ENCODE results near the gene ZFP91.

The ZFP91 gene

DNA sequence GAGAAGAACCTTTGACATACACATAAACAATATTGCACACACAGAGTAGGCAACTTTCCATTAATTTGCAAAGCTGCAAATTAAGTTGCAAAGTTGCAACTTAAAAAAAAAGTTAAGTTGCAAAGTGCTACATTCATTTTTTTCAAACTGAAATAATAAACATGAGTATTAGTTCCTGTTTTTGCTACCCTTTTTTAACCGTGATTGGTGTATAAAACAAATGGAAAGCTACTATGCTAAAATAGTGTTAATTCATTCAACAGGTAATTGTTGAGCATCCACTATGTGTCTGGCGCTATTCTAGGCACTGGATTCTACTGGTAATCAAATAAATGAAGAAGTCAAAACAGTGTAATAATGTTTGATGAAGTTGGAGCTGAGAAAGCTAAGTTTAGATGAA, 8.1 kb downstream of the ZFP91 start:
- DNase-seq (ENCODE audit: low read depth, low spot score), result no peak

DNA sequence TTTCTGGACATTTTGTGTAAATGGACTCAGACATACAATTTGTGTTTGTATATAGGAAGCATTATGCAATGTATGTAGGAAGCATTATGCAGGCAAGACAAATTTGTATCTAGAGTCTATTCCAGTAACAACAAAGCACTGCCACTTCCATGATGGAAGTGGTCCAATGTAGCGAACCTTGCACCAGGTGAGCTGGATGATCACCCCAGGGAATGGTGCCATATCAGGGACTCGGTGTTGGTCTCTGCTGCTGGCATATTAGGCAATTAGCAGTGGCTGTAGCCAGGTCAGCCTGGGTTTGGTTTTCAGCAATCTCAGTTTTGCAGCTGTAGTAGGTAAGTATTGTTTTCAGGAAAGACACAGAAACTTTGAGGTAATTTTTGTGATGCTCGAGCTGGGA, 12.8 kb downstream of the ZFP91 start:
- DNase-seq (ENCODE audit: low read depth, low spot score), result no peak

DNA sequence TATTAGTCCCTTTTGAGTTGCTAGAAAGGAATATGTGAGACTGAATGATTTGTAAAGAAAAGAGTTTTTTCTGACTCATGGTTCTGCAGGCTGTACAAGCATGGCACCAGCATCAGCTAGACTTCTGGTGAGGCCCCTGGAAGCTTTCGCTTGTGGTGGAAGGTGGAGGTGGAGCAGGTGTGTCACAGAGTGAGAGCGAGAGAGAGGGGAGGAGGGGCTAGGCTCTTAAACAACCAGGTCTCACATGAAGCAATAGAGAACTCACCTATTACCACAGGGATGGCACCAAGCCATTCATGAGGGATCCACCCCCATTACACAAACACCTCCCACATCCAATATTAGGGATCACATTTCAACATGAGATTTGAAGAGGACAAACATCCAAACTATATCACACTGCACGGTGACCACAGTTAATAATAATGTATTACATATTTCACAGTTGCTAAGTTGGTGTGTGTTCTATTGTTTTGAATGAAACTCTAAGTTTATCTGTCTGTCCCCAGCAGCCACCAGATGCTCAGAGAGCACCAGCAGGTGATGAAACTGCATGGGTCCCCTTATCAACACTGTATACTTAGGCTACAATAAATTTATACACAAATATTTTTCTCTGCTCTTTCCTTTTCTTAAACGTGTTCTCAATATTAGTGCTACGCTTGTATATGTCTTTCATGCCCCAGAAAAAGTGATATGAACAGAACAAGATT, 14.1 kb downstream of the ZFP91 start:
- DNase-seq (ENCODE audit: low read depth, low spot score), result no peak

DNA sequence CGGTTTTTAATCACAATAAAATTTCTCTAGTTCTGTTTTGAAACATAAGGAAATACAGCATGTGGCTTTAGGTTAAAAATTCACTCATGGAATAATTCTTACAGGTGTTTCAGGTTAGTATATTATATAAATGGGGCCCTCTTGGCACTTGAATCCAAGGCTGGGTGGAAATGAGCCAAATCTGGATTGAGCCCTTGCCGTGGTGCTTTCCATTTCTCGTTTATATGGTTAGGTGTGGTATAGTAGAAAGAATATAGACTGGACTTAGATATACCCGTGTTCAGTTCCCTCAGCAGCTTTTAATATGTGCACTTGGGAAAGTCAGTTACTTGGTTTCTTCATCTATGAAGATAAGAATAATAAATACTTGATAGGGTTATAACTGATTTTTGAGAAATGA, 16.0 kb downstream of the ZFP91 start:
- DNase-seq (ENCODE audit: low read depth, low spot score), result no peak

DNA sequence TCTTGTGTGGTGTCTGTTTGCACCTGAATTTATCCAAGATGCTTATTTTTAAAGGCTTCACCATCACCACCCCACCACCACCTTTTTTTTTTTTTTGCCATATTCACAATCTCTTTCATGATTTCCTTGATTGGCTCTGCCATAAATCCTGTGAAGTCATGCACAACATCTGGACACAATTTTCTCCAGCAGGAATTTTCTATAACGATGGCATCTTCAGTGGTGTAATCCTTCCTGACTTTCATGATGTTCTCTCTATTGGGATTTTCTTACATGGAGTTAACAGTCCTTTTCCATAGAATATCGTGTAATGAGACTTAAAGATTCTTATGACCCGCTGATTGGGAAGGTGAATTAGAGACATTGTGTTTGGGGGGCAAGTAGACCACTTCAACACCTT, 17.8 kb downstream of the ZFP91 start:
- DNase-seq (ENCODE audit: low read depth, low spot score), result no peak

DNA sequence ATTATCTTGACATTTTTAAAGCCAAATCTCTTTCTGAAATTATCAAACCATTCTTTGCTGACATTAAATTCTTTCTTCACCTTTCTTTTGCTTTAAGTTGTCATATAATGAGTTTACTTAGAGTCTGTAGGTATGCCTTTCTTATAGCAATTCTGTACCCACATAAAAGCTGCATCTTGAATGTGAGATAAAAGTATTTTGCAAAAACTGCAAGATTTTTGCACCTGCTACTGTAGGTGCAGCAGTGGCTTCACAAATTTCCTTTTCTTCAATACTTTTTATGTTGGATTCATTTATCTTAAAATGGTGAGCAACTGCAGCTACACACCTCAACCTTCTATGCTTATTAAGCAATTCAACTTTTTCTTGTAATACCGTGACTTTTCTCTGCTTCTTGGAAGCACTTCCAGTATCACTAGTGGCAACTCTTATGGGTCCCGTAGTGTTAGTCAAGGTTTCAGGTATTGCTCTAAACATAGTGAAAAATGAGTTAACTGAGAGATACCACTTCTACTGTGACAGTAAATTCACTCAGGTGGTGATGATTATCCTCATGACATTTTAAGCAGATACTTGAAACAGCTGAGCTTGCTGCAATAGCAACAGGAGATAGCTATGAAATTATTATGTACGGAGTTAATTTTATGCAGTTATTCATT, 18.8 kb downstream of the ZFP91 start:
- DNase-seq (ENCODE audit: low read depth, low spot score), result no peak

DNA sequence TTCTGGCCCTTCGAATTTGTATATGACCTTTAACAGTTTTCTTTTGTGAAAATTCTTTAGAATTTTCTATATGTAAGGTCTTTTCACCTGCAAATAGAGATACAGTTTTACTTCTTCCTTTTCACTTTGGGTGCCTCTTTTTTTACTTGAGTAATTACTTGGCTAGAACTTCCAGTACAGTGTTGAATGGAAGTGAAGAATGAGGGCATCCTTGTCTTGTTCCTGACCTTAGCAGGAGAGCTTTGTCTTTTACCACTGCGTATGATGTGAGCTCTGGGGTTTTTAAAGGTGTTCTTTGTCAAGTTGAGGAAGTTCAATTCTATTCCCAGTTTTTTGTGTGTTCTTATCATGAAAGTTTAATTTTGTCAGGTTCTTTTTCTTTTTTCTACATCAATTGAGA, 21.6 kb downstream of the ZFP91 start:
- no peak for DNase-seq (ENCODE audit: low read depth, low spot score)

DNA sequence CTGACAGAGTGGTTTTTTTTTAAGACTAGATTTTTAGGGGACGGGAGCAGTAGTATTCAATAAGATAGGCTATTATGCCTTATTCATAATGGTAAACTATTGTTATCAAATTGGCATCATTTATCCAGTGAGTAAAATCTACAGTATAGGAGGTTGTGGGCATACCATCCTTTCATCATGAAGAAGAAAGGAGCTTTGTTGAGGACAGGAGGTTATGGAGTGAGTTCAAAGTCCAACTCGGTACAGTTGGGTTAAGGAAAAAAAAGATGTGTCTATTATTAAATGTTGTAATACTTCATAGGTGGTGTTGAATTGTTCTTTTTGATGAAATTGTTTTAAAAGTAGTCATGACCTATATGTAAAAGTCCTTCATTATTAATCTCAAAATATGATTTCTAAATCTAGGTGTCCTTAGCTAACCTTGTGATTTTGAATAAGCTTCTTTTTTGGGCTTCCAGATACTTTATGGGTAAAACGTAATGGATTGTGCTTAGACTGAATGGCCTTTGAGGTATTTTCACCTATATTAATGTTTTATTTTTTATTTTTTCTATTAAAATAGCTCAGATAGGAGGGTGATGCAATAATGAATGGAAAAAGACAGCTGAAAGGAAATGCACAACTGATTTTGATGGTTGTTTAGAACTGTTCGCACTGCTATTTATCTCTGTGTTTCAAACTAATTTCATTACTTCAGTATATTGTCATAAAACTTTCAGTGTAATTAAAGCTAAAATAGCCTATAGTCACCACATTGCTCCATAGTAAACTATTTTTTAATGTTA, 28.3 kb downstream of the ZFP91 start:
- no peak for DNase-seq (ENCODE audit: low read depth, low spot score)

DNA sequence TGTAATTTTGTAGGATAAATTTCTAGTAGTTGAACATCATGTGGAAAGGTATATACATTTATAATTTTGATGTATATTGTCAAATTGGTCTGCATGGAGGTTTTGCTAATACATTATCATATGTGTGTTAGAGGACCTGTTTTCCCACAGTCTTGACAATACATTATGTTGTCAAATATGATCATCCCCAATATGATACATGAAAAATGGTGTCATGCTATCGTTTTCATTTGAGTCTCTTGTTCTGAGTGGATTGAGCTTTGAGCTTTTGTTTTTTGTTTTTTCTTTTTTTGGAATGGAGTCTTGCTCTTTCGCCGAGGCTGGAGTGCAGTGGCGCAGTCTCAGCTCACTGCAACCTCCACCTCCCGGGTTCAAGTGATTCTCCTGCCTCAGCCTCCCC, 29.5 kb downstream of the ZFP91 start:
- no peak for DNase-seq (ENCODE audit: low read depth, low spot score)

DNA sequence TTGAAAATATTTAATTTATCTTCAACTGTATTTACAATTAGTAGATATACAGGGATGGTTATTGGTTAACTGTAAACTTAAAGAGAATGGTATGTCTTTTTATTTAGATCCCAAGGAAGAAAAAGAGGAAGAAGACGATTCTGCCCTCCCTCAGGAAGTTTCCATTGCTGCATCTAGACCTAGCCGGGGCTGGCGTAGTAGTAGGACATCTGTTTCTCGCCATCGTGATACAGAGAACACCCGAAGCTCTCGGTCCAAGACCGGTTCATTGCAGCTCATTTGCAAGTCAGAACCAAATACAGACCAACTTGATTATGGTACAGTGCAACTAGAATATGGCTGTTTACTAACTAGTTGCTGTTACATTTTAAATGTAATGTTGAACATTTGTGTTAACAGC, 30.9 kb downstream of the ZFP91 start:
- no peak for DNase-seq (ENCODE audit: low read depth, low spot score)

DNA sequence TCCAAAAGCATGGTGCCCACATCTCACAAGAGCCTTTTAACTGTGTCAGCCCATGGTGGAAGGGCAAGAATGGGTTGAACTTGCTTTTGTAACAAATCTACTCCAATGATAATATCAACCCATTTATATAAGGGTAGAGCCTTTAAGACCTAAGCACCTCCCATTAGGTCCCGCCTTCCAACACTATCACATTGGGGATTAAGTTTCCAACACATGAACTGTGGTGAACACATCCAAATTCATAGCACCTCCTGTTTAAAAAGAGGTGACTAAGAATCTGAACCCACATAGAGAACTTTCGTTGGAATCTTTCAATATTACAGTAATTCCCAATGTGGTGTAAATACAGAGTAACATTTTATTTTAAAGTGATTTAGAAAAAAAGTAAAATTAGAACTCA, 34.4 kb downstream of the ZFP91 start:
- DNase-seq (ENCODE audit: low read depth, low spot score), result no peak

DNA sequence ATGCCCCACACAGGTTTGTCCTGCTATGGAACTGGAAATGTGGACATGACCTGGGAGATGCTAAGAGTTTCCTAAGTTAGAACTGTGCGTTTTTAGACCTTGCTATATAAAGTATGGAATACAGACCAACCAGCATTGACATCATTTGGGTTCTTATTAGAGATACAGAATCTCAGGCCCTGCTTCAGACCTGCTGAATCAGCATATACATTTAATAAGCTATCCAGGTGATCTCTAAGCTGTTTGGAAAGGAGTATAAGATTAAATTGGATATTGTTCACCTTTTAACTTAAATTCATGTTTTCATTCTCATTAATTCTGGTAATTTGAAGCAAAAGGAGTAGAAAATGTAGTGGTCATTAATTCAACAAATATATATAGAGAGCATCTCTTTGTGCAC, 36.7 kb downstream of the ZFP91 start:
- DNase-seq (ENCODE audit: low read depth, low spot score), result no peak

DNA sequence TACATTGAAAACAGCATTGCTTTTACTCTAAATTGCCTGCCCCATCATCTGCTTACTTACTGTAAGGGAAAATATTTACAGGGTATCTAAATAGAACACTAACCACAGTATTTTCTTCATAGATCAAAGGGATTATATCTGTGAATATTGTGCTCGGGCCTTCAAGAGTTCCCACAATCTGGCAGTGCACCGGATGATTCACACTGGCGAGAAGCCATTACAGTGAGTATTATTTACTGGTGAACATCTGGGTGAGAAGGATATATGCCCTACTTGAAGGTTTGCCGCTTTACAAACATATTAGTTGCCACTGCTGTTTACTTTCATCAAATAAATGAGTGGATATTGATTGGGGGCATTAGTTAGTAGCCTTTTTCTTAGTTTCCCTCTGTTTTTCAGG, 37.7 kb downstream of the ZFP91 start:
- no peak for DNase-seq (ENCODE audit: low read depth, low spot score)

DNA sequence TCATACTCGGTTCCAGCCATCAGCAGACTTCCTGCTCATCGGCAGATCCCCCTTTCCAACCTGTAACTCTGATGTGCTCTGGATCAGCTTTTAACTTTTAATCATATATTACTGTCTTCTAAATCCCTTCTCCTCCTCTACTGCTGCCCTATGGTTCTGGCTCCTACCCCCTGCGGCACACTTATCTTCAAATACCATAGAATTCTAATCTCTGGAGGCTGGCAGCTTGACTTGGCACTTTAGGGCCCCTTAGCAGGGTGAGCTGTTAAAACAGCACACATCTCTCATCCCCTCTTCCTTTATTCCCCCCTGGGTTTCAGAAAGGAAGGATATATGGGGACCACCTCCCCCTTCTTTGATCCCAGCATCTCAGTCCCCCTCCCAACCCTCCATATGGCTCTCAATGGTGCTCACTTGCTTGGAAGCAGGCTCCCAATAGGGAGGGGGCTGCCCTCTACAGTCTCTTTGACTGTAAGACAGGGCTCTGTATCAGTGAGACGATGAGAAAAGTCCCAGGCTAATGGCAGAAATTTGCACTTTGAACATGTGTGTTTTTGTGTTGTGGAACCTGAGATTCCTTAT, 39.2 kb downstream of the ZFP91 start:
- DNase-seq (ENCODE audit: low read depth, low spot score), result no peak

DNA sequence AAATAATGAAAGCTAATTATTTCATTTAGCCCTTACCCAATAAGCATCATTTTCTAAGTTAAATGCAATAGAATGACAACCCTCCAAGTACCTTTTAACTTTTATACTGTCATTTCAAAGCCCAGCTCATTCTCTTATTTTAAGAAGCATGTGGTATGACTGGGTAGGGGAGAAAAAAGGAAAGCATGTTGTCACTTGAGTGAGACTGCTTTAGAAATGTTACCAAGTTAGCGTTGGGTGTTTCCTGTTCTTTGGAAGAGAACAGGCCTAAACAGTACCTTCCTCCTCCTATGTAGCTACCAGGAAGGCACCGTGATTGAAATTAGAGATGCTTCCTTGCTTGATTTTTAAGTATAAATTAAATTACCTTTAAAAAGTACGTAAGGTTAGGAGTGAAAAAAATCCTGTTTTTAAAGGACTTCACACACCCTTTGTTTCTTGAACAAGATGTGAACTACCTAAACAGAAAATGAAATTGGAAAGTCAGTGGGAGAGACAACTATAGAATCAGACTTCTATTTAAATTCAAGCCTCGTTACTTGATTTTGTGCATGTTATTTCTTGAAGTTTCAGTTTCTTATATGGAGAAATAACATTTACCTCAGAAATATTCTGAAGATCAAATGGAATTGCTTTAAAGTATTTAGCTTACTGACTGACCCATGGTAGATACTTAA, 42.9 kb downstream of the ZFP91 start:
- no peak for DNase-seq (ENCODE audit: low read depth, low spot score)

DNA sequence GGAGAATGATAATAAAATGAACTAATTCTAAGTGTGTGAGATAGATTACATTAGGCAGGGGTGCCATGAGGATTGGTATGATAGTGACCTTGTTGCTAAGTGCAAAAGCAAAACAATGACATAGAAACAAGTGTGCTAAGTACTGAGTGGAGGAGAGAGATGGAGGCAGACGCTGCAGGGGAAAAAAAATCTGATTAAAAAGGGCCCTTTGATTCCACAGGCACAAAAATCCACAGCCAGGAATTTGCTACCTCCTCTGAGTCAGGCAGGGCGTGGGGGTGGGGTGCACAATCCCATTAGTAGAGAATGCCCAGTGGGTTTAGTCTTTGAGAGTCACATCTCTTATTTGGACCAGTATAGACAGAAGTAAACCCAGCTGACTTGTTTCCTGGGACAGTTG, 43.5 kb downstream of the ZFP91 start, which contains the start of gene CNTF:
TSS of gene CNTF (plus strand) at position 322 of the 400 bp plus-strand sequence. CDS start 88 bp downstream, outside the sequence.
- no peak for DNase-seq (ENCODE audit: low read depth, low spot score)

DNA sequence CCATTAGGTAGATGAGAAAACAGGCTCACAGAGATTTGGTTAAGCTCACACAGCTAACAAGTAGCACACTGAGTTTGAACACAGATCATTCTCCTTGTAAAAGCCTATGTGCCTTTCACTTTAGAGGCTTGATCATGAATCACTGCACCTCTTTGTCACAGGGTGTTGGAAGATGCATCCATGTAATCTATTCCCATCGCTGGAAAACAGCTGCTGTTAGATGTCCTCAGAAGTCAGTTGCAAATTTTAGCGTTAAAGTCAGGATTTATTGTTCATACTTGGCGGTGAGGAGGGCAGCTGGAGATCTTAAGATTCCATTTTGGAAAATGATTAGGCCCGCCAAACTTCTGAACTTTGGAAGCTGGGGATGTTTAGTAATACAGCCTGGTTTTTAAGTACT, 46.2 kb downstream of the ZFP91 start:
- DNase-seq (ENCODE audit: low read depth, low spot score), result no peak

DNA sequence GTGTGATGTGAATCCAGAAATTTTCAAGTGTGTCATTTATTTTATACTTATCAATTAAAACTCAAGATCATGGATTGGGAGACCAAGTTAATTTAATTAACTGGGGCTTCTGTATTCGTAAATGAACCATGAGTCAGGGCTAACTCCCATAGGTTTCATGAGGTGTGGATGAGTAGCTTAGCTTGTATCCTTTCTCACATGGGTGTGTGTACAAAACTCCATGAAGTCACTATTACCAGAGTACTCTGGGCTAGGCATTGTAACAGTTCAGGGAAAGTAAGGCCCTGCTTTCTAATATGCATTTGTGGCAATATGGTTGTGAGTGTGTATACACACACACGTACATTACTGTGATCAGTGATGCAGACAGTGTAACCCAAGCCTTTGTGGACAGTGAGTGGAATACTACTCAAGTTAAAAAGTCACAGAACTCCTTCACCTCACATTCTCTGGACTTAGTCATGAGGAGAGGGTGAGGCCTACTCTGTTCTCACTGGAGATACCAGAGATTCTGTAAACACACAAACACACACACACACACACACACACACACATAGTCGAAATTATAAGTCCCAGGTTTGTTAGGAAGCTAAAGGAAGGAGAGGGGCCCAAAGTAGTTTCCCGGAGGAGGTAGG, 47.1 kb downstream of the ZFP91 start:
- no peak for DNase-seq (ENCODE audit: low read depth, low spot score)

DNA sequence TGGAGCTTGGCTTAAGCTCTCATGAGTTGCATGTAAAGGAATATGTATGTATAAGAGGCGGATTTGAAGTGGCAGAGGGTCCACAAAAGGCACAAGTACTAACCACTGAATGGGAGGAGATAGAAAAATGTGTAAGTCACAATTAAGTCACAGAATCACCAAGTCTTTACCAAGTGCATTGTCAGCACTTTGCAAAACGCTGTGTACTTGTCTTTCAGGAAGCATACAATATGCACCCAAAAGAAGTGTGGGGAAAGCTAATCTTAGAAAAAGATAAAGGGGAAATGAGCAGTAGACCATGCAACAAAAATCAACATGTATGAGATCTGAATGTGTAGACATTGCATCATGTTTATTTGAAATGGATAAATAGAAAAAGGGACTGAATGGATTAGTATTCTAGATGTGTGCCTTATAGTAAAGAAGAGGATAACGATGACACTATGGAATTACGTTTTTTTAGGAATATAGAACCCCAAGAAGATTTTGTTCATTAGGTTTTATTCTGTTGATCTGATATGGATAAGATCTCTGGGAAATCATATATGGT, 48.1 kb downstream of the ZFP91 start:
- no peak for DNase-seq (ENCODE audit: low read depth, low spot score)

DNA sequence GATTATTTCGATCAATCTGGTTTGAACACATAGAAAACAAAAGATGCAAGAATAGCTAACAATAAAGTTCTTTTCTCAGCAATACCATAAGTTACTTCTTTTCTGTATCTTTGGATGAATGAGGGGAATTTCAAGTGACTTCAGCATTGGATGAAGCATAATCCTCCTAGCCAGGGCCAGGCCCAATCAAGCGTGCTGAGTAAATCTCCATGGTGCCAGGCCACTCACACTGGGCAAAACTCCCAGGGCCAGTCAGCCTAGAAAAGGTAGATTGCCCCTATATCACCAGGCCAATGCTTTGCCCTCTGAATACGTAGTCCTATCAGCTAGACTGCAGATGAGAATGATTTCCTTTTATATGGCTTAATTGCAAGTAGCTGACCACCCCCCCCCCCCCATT, 49.6 kb downstream of the ZFP91 start:
- DNase-seq (ENCODE audit: low read depth, low spot score), result no peak

DNA sequence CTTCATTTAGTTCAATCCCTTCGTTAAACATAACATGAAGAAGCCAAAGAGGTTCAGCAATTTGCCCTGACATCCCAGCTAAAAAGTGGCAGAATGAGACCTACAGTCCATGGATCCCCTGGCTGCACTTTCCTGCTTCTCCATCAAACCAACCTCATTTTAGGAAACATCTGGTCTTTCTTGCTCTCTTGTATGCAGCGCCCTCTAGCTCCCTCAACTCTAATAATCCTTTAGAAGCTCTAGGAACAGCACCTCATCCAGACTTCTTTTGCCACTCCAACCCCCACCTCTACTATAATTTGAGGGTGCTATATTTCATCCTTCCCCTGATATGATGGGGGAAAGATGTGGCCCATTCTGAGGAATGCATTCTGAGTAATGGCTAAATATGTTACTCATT, 51.0 kb downstream of the ZFP91 start:
- DNase-seq (ENCODE audit: low read depth, low spot score), result peak; percentile 26

Data from ELF-1 (cell line).